K562 (cell line): ENCODE measurements around the gene CCL21. TPM values are rescaled to one million over a fixed set of nuclear protein-coding genes. Genes with fewer than 3 reads are reported as not detected.

Experiments
- ATF3 ChIP-seq, 2 experiments: fragments of 450-650 bp in 1 of 2; sonication (generic) in 1 of 2; formaldehyde crosslinking in 1 of 2; IDR thresholded peaks in 1 of 2; conservative IDR thresholded peaks in 1 of 2; 2 replicates each; pipeline versions ENCODE4 v1.6.1 to v1.8.1; 2016 to 2023; ENCODE audit warnings: mild to moderate bottlenecking in 2 of 2, moderate library complexity in 2 of 2, inconsistent platforms in 1 of 2, missing genetic modification reagents in 1 of 2
- E2F8 ChIP-seq: fragments of 450-650 bp; IDR thresholded peaks from 2 replicates; pipeline ENCODE4 v1.7.1; 2018; ENCODE audit warnings: mild to moderate bottlenecking, low read depth; ENCODE audit not compliant: partially characterized antibody
- HDAC3 ChIP-seq: fragments of 450-650 bp; IDR thresholded peaks from 2 replicates; pipeline ENCODE4 v1.6.1; 2018; ENCODE audit warnings: borderline replicate concordance, mild to moderate bottlenecking, moderate library complexity; ENCODE audit not compliant: partially characterized antibody
- ZNF212 ChIP-seq: fragments of 450-650 bp; formaldehyde crosslinking; IDR thresholded peaks from 2 replicates; pipeline ENCODE4 v1.4.0; 2020; ENCODE audit warnings: mild to moderate bottlenecking
- ZNF740 ChIP-seq, 3 experiments: fragments of 200-800 bp in 1 of 3; sonication (Bioruptor generic) in 1 of 3; sonication (generic) in 1 of 3; formaldehyde crosslinking in 1 of 3; IDR thresholded peaks; 2 replicates each; pipeline versions ENCODE4 v1.6.1 to v1.8.0; 2016 to 2022; ENCODE audit warnings: mild to moderate bottlenecking in 2 of 3, missing compliant biosample characterization in 2 of 3, missing genetic modification characterization in 2 of 3, missing genetic modification reagents in 1 of 3
- polyA plus RNA-seq, 8 experiments: library from polyadenylated mRNA; depleted of rRNA in 4 of 8; stranded (reverse) in 5 of 8; unstranded in 3 of 8; fragments of >200 nt; fragmentation: Nextera tagmentation in 2 of 8; fragmentation: Illumina TruSeq in 1 of 8; extraction: Ambion mirVana in 2 of 8; extraction: Trizol in 1 of 8; gene quantifications; 2 replicates each; pipeline versions ENCODE4 v1.2.1 to v1.2.3, GENCODE V29; 2011 to 2014; ENCODE audit warnings: inconsistent platforms in 1 of 8, missing spikeins in 1 of 8
- total RNA-seq, 7 experiments: library from RNA; depleted of rRNA in 6 of 7; stranded (reverse); fragments of >200 nt in 6 of 7; fragmentation: Illumina TruSeq in 2 of 7; extraction: Trizol in 2 of 7; gene quantifications; 2 replicates each; pipeline versions ENCODE4 v1.2.1 to v1.2.3, GENCODE V29; 2011 to 2021; ENCODE audit warnings: low replicate concordance in 1 of 7
- TF ChIP-seq, protein P1 (sequence below), 2 experiments: fragments of 450-650 bp; conservative IDR thresholded peaks; 2 replicates each; pipeline ENCODE4 v1.6.1; 2017; ENCODE audit warnings: mild to moderate bottlenecking in 2 of 2, moderate library complexity in 2 of 2
- TF ChIP-seq, protein P2 (sequence below): IDR thresholded peaks from 2 replicates; pipeline ENCODE4 v1.6.1; 2011; ENCODE audit warnings: borderline replicate concordance, low read depth, mild to moderate bottlenecking, moderate library complexity, low read length; ENCODE audit not compliant: insufficient read depth, poor library complexity, severe bottlenecking
- TF ChIP-seq, protein P3 (sequence below): fragments of 450-650 bp; formaldehyde crosslinking; IDR thresholded peaks from 2 replicates; pipeline ENCODE4 v1.4.0; 2022; ENCODE audit warnings: missing genetic modification characterization

CCL21 gene
- total and polyA plus RNA-seq, 9 of the 15 experiments (the other 6 are each of a cell fraction or from before 2014, with no cell fraction given), result not detected

GRCh38 chr9:34665381-34666250, 44.3 kb downstream of the CCL21 start (continued):
- TF ChIP-seq, protein P1, sequence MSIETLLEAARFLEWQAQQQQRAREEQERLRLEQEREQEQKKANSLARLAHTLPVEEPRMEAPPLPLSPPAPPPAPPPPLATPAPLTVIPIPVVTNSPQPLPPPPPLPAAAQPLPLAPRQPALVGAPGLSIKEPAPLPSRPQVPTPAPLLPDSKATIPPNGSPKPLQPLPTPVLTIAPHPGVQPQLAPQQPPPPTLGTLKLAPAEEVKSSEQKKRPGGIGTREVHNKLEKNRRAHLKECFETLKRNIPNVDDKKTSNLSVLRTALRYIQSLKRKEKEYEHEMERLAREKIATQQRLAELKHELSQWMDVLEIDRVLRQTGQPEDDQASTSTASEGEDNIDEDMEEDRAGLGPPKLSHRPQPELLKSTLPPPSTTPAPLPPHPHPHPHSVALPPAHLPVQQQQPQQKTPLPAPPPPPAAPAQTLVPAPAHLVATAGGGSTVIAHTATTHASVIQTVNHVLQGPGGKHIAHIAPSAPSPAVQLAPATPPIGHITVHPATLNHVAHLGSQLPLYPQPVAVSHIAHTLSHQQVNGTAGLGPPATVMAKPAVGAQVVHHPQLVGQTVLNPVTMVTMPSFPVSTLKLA (conservative IDR thresholded peaks at IDR 0.05), result peak; percentile 54 to 63; a peak in 2 of 4 replicates
- TF ChIP-seq ATF3 (IDR thresholded peaks at IDR 0.05) (peak; percentile 88), ATF3 (CRISPR knock-in tag; conservative IDR thresholded peaks at IDR 0.05) (no peak), HDAC3 (peak; percentile 61), ZNF740 (CRISPR knock-in tag; IDR thresholded peaks at IDR 0.05) (no peak), ZNF740 (tag; IDR thresholded peaks at IDR 0.05) (0 out of 4 replicates have a peak, but pooled peaks of 1 of the 2 experiments have one; percentile 21), E2F8 (peak; percentile 89), ZNF212 (CRISPR knock-in tag) (no peak)
- TF ChIP-seq, protein P2, sequence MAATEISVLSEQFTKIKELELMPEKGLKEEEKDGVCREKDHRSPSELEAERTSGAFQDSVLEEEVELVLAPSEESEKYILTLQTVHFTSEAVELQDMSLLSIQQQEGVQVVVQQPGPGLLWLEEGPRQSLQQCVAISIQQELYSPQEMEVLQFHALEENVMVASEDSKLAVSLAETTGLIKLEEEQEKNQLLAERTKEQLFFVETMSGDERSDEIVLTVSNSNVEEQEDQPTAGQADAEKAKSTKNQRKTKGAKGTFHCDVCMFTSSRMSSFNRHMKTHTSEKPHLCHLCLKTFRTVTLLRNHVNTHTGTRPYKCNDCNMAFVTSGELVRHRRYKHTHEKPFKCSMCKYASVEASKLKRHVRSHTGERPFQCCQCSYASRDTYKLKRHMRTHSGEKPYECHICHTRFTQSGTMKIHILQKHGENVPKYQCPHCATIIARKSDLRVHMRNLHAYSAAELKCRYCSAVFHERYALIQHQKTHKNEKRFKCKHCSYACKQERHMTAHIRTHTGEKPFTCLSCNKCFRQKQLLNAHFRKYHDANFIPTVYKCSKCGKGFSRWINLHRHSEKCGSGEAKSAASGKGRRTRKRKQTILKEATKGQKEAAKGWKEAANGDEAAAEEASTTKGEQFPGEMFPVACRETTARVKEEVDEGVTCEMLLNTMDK, result peak; percentile 34
- TF ChIP-seq, protein P3, sequence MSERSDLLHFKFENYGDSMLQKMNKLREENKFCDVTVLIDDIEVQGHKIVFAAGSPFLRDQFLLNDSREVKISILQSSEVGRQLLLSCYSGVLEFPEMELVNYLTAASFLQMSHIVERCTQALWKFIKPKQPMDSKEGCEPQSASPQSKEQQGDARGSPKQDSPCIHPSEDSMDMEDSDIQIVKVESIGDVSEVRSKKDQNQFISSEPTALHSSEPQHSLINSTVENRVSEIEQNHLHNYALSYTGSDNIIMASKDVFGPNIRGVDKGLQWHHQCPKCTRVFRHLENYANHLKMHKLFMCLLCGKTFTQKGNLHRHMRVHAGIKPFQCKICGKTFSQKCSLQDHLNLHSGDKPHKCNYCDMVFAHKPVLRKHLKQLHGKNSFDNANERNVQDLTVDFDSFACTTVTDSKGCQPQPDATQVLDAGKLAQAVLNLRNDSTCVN, result no peak
